Pancreas (tissue), 10 donors: ENCODE results near the gene PDP2. TPM values are rescaled to one million over a fixed set of nuclear protein-coding genes. Genes with fewer than 3 reads are reported as not detected.
A peak's percentile ranks its signal among the peaks of the same experiment; 100 is the strongest.
"Not testable (repeated sequence)": the region's sequence is repeated elsewhere in the genome, so short reads cannot be mapped to it uniquely, and the experiment has no call there.

ENCODE experiments used
- ATAC-seq, 4 donors: fragments of 200-7000 bp; cut with Tn5 transposase; one replicate each; pipeline versions ENCODE4 v1.8.0 to v1.9.1; 2020; ENCODE audit warnings: mild to moderate bottlenecking in 4 of 4, moderate library complexity in 4 of 4
- DNase-seq, 6 donors: peaks; one replicate each; pipeline ENCODE4 v3.0.0-alpha.2; 2020
- FAIRE-seq: peaks from 2 replicates; lab custom pipeline; 2012; peaks lifted over from hg19 to GRCh38; lab: Jason Lieb, UNC
- H3K27ac ChIP-seq, 4 donors: fragments of 200-600 bp; sonication (generic); 1 replicate in 3 of 4; 2 replicates in 1 of 4; pipeline versions ENCODE4 v1.5.0 to v1.8.0; 2020
- H3K27me3 ChIP-seq, 4 donors: fragments of 200-600 bp; one replicate each; pipeline ENCODE4 v1.8.0; 2021
- H3K36me3 ChIP-seq, 3 donors: fragments of 200-600 bp; sonication (generic) in 1 of 3; one replicate each; pipeline versions ENCODE4 v1.5.0 to v1.8.0; 2020 to 2021
- H3K4me1 ChIP-seq, 3 donors: fragments of 200-600 bp; one replicate each; pipeline ENCODE4 v1.8.0; 2021
- H3K4me3 ChIP-seq, 4 donors: fragments of 200-600 bp; sonication (generic) in 2 of 4; one replicate each; pipeline versions ENCODE4 v1.5.0 to v1.8.0; 2020 to 2021
- H3K9me3 ChIP-seq, 4 donors: fragments of 200-600 bp; one replicate each; pipeline ENCODE4 v1.8.0; 2021
- CTCF ChIP-seq, 4 donors: fragments of 200-600 bp; sonication (generic) in 3 of 4; IDR thresholded peaks; one replicate each; pipeline versions ENCODE4 v1.5.0 to v1.8.0; 2021; ENCODE audit warnings: antibody characterized with exemption in 4 of 4
- whole genome bisulfite sequencing, 2 donors: extraction: QIAGEN DNeasy Blood & Tissue Kit; methylation state at CpG; one replicate each; pipeline ENCODE4 v1.1.7; 2013; 5-methylcytosine and 5-hydroxymethylcytosine counted together
- intact Hi-C, 3 donors: fragments of 100-400 bp; cut with DNase I; formaldehyde crosslinking; loops; one replicate each; pipeline versions ENCODE4 v1.11.1 to v1.14.2; 2022
- polyA plus RNA-seq, 2 donors: library from polyadenylated mRNA; stranded (reverse); fragments of 200-250 nt; gene quantifications; one replicate each; pipeline ENCODE4 v1.2.3, GENCODE V29; 2013
- total RNA-seq, 6 donors: library from RNA; stranded (reverse); fragmentation: NEBNext Ultra II Directional in 4 of 6; extraction: Animal tissue kit (Norgen Biotek cat#: 25700) in 4 of 6; gene quantifications; one replicate each; pipeline versions ENCODE4 v1.2.1 to v1.2.4, GENCODE V29; 2021 to 2023
- donor health status: healthy with polysubstance abuse.
- donor health status: DM: no; HTN: no; CAD: no; lungs with moderate emphysema.
- donor health status: DM: no; HTN: no; CAD: no.
- donor health status: control.
- donor health status: control.
- donor health status: Bipolar disorder and iron deficiency.
- donor health status: DM: yes; HTN: yes; CAD: no.
- donor health status: DM: no; HTN: no; CAD: no.
- donor health status: DM: no; HTN: no; CAD: no.
- donor health status: DM: yes; HTN: yes; CAD: no.

PDP2 gene
- total and polyA plus RNA-seq, 8 donors = 1.6 to 8.5 (median 7.2) TPM

- TF ChIP-seq CTCF (IDR thresholded peaks at IDR 0.05) = peak; percentile 36 to 56 (median 50)
- H3K4me1 ChIP-seq = peaks cover 0 to 10% (median 6%) of the 10 kb centered on the region in 3 donors
- no peak for FAIRE-seq
- WGBS, 2 donors = 38 to 49% methylated on average over 11 of the region's 11 CpGs
- H3K27ac ChIP-seq = no peak overlapping the region
- H3K27me3 ChIP-seq = no peaks in the 10 kb centered on the region
- H3K36me3 ChIP-seq = no peaks in the 10 kb centered on the region
- peak in 3 of 6 donors; percentile 38 to 71 (median 51) for DNase-seq
- peak; percentile 57 to 86 (median 86) for ATAC-seq
- intact Hi-C loops = loop anchor here in 1 of 3 donors (10.0 kb wide), 1 partner anchor 250 kb away; no protein-coding TSS in a partner anchor
- H3K9me3 ChIP-seq = no peaks in the 10 kb centered on the region
- no peak overlapping the region for H3K4me3 ChIP-seq
Observed at GRCh38 chr16:66894948-66895688, 14.8 kb downstream of the PDP2 start.

GRCh38 chr16:66895689-66895979 is 15.3 kb downstream of the PDP2 start:
- no peak for ATAC-seq
- H3K27ac ChIP-seq = no peak overlapping the region
- TF ChIP-seq CTCF (IDR thresholded peaks at IDR 0.05) = no peak
- no peaks in the 10 kb centered on the region for H3K27me3 ChIP-seq
- no peak for FAIRE-seq
- 82 to 91% methylated on average over 5 of the region's 5 CpGs for WGBS, 2 donors
- no peak for DNase-seq
- H3K36me3 ChIP-seq = no peaks in the 10 kb centered on the region
- intact Hi-C loops = loop anchor here in 1 of 3 donors (10.0 kb wide), 1 partner anchor 249 kb away; no protein-coding TSS in a partner anchor
- H3K4me1 ChIP-seq = peaks cover 0 to 15% (median 12%) of the 10 kb centered on the region in 3 donors
- H3K4me3 ChIP-seq = no peak overlapping the region
- no peaks in the 10 kb centered on the region for H3K9me3 ChIP-seq

GRCh38 chr16:66895999-66896398 is 15.7 kb downstream of the PDP2 start:
- Histone ChIP-seq H3K27me3 (no peaks in the 10 kb centered on the region), H3K36me3 (no peaks in the 10 kb centered on the region), H3K4me3 (no peak overlapping the region), H3K9me3 (no peaks in the 10 kb centered on the region), H3K27ac (no peak overlapping the region), H3K4me1 (peaks cover 0 to 15% (median 14%) of the 10 kb centered on the region in 3 donors)
- intact Hi-C loops = loop anchor here in 1 of 3 donors (10.0 kb wide), 1 partner anchor 249 kb away; no protein-coding TSS in a partner anchor
- FAIRE-seq = no peak
- 90 to 95% methylated on average over 3 of the region's 3 CpGs for WGBS, 2 donors
- TF ChIP-seq CTCF (IDR thresholded peaks at IDR 0.05) = no peak
- no peak for ATAC-seq
- no peak for DNase-seq

- H3K27ac ChIP-seq, H3K4me3 ChIP-seq, FAIRE-seq, H3K36me3 ChIP-seq, DNase-seq, H3K27me3 ChIP-seq, H3K9me3 ChIP-seq, ATAC-seq: not testable (repeated sequence)
- H3K4me1 ChIP-seq = peaks cover 0 to 15% (median 14%) of the 10 kb centered on the region in 3 donors
- WGBS, 2 donors = 63 to 65% methylated on average over 5 of the region's 5 CpGs
- intact Hi-C loops = loop anchor here in 1 of 3 donors (10.0 kb wide), 1 partner anchor 248 kb away; no protein-coding TSS in a partner anchor
Observed at GRCh38 chr16:66896682-66897081, 16.4 kb downstream of the PDP2 start.

- FAIRE-seq = no peak
- no peak for TF ChIP-seq CTCF (IDR thresholded peaks at IDR 0.05)
- no peaks in the 10 kb centered on the region for H3K36me3 ChIP-seq
- H3K9me3 ChIP-seq = no peaks in the 10 kb centered on the region
- H3K27me3 ChIP-seq = no peaks in the 10 kb centered on the region
- H3K27ac ChIP-seq = no peak overlapping the region
- H3K4me1 ChIP-seq = peaks cover 0 to 15% (median 14%) of the 10 kb centered on the region in 3 donors
- H3K4me3 ChIP-seq = no peak overlapping the region
- no peak for ATAC-seq
- intact Hi-C loops = loop anchor here in 1 of 3 donors (10.0 kb wide), 1 partner anchor 247 kb away; no protein-coding TSS in a partner anchor
- WGBS, 2 donors = 49 to 80% methylated on average over 3 of the region's 3 CpGs
- DNase-seq = no peak
Observed at GRCh38 chr16:66898207-66898606, 17.9 kb downstream of the PDP2 start.
